A673 (cell line): Measurements from ENCODE around the gene CCDC12.

Experiments
- EZH2 ChIP-seq: fragments of 200-600 bp; sonication (generic); IDR thresholded peaks from 2 replicates; pipeline ENCODE4 v1.6.1; 2017; ENCODE audit warnings: borderline replicate concordance, low read depth, mild to moderate bottlenecking, mixed read lengths, antibody characterized with exemption, low read length; ENCODE audit not compliant: poor library complexity, severe bottlenecking
- TF ChIP-seq, protein P1 (sequence below): fragments of 300-800, 200-600 bp; sonication (generic); conservative IDR thresholded peaks from 2 replicates; pipeline ENCODE4 v1.5.1; 2017; ENCODE audit warnings: low read depth, mild to moderate bottlenecking, antibody characterized with exemption, low read length, moderate library complexity, mixed read lengths

DNA sequence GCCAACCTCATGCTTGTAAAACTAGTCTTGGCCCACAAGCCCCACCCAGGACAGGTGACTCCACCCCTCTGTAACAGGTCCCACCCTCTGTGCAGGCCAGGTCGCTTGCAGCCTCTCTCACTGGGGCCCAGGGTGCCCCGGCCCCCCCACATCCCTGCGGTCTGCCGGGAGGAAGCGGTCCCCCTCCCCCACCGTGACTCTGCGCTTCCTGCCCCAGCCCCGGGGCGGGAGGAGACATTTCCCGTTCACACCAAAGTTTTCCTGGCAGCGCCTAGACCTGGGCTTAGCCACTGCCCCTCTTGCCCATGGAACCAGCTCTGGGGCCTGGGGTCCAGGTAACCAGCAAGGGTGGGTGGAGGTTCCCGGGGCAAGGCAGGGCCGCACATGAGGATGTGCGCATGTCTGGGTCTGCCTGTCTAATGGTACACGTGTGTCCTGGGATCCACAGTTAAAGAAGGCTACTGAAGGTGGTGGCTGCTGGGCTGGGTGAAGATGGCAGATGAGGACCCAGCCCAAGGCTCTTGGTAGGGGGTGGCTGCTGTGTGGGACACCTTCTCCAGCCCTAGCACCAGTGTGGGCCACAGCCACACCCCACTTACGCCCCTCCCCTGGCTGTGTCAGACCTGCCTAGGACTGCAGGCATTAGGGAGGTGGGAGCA, 11.3 kb upstream of the CCDC12 start:
- TF ChIP-seq, protein P1, sequence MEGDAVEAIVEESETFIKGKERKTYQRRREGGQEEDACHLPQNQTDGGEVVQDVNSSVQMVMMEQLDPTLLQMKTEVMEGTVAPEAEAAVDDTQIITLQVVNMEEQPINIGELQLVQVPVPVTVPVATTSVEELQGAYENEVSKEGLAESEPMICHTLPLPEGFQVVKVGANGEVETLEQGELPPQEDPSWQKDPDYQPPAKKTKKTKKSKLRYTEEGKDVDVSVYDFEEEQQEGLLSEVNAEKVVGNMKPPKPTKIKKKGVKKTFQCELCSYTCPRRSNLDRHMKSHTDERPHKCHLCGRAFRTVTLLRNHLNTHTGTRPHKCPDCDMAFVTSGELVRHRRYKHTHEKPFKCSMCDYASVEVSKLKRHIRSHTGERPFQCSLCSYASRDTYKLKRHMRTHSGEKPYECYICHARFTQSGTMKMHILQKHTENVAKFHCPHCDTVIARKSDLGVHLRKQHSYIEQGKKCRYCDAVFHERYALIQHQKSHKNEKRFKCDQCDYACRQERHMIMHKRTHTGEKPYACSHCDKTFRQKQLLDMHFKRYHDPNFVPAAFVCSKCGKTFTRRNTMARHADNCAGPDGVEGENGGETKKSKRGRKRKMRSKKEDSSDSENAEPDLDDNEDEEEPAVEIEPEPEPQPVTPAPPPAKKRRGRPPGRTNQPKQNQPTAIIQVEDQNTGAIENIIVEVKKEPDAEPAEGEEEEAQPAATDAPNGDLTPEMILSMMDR, result no peak
- TF ChIP-seq EZH2, result no peak
